GM12878 (cell line): ENCODE data around the gene SFXN5.
"Not testable (repeated sequence)": the region's sequence is repeated elsewhere in the genome, so short reads cannot be mapped to it uniquely, and the experiment has no call there.

Source experiments
- JUND ChIP-seq: IDR thresholded peaks from 2 replicates; pipeline ENCODE4 v1.6.1; 2012; ENCODE audit warnings: low read depth, mild to moderate bottlenecking, low read length, improper control_type of control experiment, moderate library complexity
- STAT1 ChIP-seq: fragments of 450-650 bp; conservative IDR thresholded peaks from 2 replicates; pipeline ENCODE4 v1.6.1; 2014; ENCODE audit warnings: antibody characterized with exemption, mild to moderate bottlenecking
- TARDBP ChIP-seq: IDR thresholded peaks from 2 replicates; pipeline ENCODE4 v1.6.1; 2016; ENCODE audit warnings: borderline replicate concordance
- ZSCAN29 ChIP-seq: fragments of 450-650 bp; IDR thresholded peaks from 2 replicates; pipeline ENCODE4 v1.6.1; 2017; ENCODE audit warnings: mild to moderate bottlenecking, moderate library complexity

- not testable (repeated sequence) for TF ChIP-seq JUND, ZSCAN29, TARDBP, STAT1
Measured at GRCh38 chr2:73119611-73120239, 48.2 kb upstream of the SFXN5 start.
